Right ventricle myocardium inferior (tissue), 1 donor: ENCODE data around the gene UTF1. TPM values are rescaled to one million over a fixed set of nuclear protein-coding genes. Genes with fewer than 3 reads are reported as not detected.

Source experiments
- microRNA-seq: library from miRNA; unstranded; fragments of <30 nt; microRNA quantifications from one replicate; pipeline ENCODE4 v1.2.0, GENCODE V29; 2020
- total RNA-seq: library from RNA; stranded (reverse); fragmentation: NEBNext Ultra II Directional; extraction: Animal tissue kit (Norgen Biotek cat#: 25700); gene quantifications from one replicate; pipeline ENCODE4 v1.2.1, GENCODE V29; 2021
- donor health status: DM: no; HTN: yes; CAD: no; lungs with severe emphysema.

UTF1 gene
- total RNA-seq, 1 donor from 2014 or later: not detected

Small RNAs within 50 kb of the gene (microRNA-seq; reads per million reads assigned to microRNA genes)
- gene MIR202: 1.8 reads per million

Other genes starting within 250 kb of the UTF1 start
- gene ADGRA1, start 142.3 kb upstream of the UTF1 start, total RNA-seq: not detected
- not detected for gene KNDC1, start 70.0 kb upstream of the UTF1 start, total RNA-seq
- gene VENTX, start 7.6 kb downstream of the UTF1 start, total RNA-seq: 0.54 TPM
- gene ADAM8, start 46.7 kb downstream of the UTF1 start, total RNA-seq: 2.0 TPM
- 44.7 TPM for gene TUBGCP2, start 78.7 kb downstream of the UTF1 start, total RNA-seq
- 39.4 TPM for gene ZNF511, start 78.7 kb downstream of the UTF1 start, total RNA-seq
- not detected for gene CALY, start 106.7 kb downstream of the UTF1 start, total RNA-seq
- not detected for gene PRAP1, start 117.2 kb downstream of the UTF1 start, total RNA-seq
- 7.9 TPM for gene FUOM, start 127.8 kb downstream of the UTF1 start, total RNA-seq
- 224 TPM for gene ECHS1, start 143.1 kb downstream of the UTF1 start, total RNA-seq
- gene PAOX, start 149.0 kb downstream of the UTF1 start, total RNA-seq: 3.5 TPM
- 17.8 TPM for gene MTG1, start 163.9 kb downstream of the UTF1 start, total RNA-seq
- not detected for gene SPRN, start 194.4 kb downstream of the UTF1 start, total RNA-seq
- 0.30 TPM for gene SCART1, start 223.7 kb downstream of the UTF1 start, total RNA-seq